ENCODE data around the gene NDUFS2.
A peak's percentile ranks its signal among the peaks of the same experiment; 100 is the strongest.
"Not testable (repeated sequence)": the region's sequence is repeated elsewhere in the genome, so short reads cannot be mapped to it uniquely, and the experiment has no call there.

Gene NDUFS2

DNA sequence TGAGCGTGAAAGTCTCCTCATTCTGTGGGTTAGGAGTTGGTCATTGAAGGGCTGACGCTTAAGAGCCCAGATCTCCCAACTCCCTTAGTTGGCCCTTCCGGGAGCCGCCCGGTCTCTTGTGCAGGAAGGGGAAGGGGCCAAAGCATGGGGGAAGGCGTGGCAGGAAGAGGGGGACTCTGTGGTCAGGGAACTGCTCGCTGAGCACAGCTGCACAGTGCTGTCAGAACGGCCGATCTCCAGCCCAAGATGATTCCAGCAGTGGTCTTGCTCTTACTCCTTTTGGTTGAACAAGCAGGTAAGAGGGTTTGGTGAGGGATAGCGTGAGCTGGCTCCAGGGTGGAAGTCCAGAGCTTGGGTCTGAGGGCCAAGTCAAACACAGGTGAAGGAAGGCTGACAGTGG is 12.9 kb downstream of the NDUFS2 start, which contains the start of gene FCER1G:
TSS of gene FCER1G (plus strand) at position 220 of the 400 bp plus-strand sequence. CDS start at position 247, 27 bp downstream.
- peak within 1 kb of the TSS; percentile 24 for H3K9ac ChIP-seq (ENCODE audit: low read length)
- H3K36me3 ChIP-seq (ENCODE audit: control insufficient read depth, insufficient read depth, low read length, severe bottlenecking), result peaks cover 52% of the 10 kb centered on the region
- no peak for DNase-seq (ENCODE audit: low read depth)
- no peaks in the 10 kb centered on the region for H3K9me3 ChIP-seq (ENCODE audit: control insufficient read depth, low read length)
- no peaks in the 10 kb centered on the region for H3K27me3 ChIP-seq (replicated peaks; ENCODE audit: control insufficient read depth, insufficient read depth, low read length)
- H3K4me3 ChIP-seq (ENCODE audit: low read length), result no peak within 1 kb of the TSS
- H3K4me1 ChIP-seq (ENCODE audit: control insufficient read depth, insufficient read depth, low read length), result peaks cover 37% of the 10 kb centered on the region

GRCh38 chr1:161216945-161217712 is 15.0 kb downstream of the NDUFS2 start:
- Histone ChIP-seq H3K4me3 (ENCODE audit: low read length) (peak overlapping the region; percentile 42), H3K9ac (ENCODE audit: low read length) (peak overlapping the region; percentile 88), H3K9me3 (ENCODE audit: control insufficient read depth, low read length) (no peaks in the 10 kb centered on the region), H3K4me1 (ENCODE audit: control insufficient read depth, insufficient read depth, low read length) (peaks cover 40% of the 10 kb centered on the region), H3K36me3 (ENCODE audit: control insufficient read depth, insufficient read depth, low read length, severe bottlenecking) (peaks cover 32% of the 10 kb centered on the region), H3K27me3 (replicated peaks; ENCODE audit: control insufficient read depth, insufficient read depth, low read length) (no peaks in the 10 kb centered on the region)
- peak; percentile 50 for DNase-seq (ENCODE audit: low read depth)

DNA sequence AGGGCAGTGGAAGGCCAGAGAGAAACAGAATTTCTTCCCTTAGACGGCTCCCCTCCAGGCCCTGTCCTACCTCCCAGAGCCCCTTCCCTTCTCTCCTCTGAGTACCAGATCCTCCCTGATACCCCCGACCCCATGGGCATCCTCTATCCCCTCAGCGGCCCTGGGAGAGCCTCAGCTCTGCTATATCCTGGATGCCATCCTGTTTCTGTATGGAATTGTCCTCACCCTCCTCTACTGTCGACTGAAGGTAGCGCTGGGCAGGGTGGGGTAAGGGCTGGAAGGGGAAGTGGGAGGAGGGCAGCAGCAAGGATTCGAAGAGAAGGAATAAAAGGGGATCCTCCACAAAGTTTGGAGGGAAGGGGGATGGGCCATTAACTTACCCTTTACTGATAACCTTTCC is 15.7 kb downstream of the NDUFS2 start:
- Histone ChIP-seq H3K9ac (ENCODE audit: low read length) (peak overlapping the region; percentile 88), H3K9me3 (ENCODE audit: control insufficient read depth, low read length) (no peaks in the 10 kb centered on the region), H3K27me3 (replicated peaks; ENCODE audit: control insufficient read depth, insufficient read depth, low read length) (no peaks in the 10 kb centered on the region), H3K4me3 (ENCODE audit: low read length) (no peak overlapping the region), H3K4me1 (ENCODE audit: control insufficient read depth, insufficient read depth, low read length) (peaks cover 44% of the 10 kb centered on the region), H3K36me3 (ENCODE audit: control insufficient read depth, insufficient read depth, low read length, severe bottlenecking) (peaks cover 24% of the 10 kb centered on the region)
- no peak for DNase-seq (ENCODE audit: low read depth)

DNA sequence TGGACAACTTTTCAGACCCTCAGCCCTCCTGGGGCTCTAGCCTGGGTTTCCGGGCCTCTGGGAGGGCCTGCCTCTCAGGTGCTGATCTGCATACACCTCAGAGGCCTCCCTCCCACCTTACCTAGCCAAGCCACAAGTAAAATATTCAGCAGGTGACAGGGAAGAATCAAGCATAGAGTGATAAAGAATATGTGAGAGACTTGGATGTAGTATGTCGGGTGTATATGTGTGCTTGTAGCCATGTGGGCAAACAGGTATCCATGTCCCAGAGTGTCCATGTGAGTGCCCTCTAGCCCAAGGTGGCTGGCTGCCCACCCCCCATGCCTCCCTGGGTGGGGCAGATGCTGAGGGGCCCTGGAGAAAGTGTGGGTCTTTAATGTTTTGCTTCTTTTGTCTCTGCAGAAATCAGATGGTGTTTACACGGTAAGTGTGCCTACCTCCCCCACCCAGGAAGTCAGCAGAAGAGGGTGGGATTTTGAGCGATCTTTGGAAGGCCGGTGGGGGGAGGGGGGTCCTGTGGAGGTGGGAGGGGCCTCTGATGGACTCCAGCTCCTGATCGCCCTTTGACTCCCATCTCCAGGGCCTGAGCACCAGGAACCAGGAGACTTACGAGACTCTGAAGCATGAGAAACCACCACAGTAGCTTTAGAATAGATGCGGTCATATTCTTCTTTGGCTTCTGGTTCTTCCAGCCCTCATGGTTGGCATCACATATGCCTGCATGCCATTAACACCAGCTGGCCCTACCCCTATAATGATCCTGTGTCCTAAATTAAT is 16.3 kb downstream of the NDUFS2 start:
- Histone ChIP-seq H3K27me3 (replicated peaks; ENCODE audit: control insufficient read depth, insufficient read depth, low read length) (no peaks in the 10 kb centered on the region), H3K4me1 (ENCODE audit: control insufficient read depth, insufficient read depth, low read length) (peaks cover 44% of the 10 kb centered on the region), H3K9me3 (ENCODE audit: control insufficient read depth, low read length) (no peaks in the 10 kb centered on the region)

GRCh38 chr1:161219078-161219892 is 17.1 kb downstream of the NDUFS2 start:
- Histone ChIP-seq H3K9me3 (ENCODE audit: control insufficient read depth, low read length) (no peaks in the 10 kb centered on the region), H3K4me1 (ENCODE audit: control insufficient read depth, insufficient read depth, low read length) (peaks cover 44% of the 10 kb centered on the region), H3K27me3 (replicated peaks; ENCODE audit: control insufficient read depth, insufficient read depth, low read length) (no peaks in the 10 kb centered on the region), H3K36me3 (ENCODE audit: control insufficient read depth, insufficient read depth, low read length, severe bottlenecking) (peaks cover 10% of the 10 kb centered on the region), H3K4me3 (ENCODE audit: low read length) (no peak overlapping the region), H3K9ac (ENCODE audit: low read length) (no peak overlapping the region)
- no peak for DNase-seq (ENCODE audit: low read depth)

More for the DNA sequence above, 16.3 kb downstream of the NDUFS2 start:
- H3K36me3 ChIP-seq (ENCODE audit: control insufficient read depth, insufficient read depth, low read length, severe bottlenecking), result peaks cover 18% of the 10 kb centered on the region
- no peak overlapping the region for H3K9ac ChIP-seq (ENCODE audit: low read length)
- DNase-seq (ENCODE audit: low read depth), result no peak
- H3K4me3 ChIP-seq (ENCODE audit: low read length), result no peak overlapping the region

DNA sequence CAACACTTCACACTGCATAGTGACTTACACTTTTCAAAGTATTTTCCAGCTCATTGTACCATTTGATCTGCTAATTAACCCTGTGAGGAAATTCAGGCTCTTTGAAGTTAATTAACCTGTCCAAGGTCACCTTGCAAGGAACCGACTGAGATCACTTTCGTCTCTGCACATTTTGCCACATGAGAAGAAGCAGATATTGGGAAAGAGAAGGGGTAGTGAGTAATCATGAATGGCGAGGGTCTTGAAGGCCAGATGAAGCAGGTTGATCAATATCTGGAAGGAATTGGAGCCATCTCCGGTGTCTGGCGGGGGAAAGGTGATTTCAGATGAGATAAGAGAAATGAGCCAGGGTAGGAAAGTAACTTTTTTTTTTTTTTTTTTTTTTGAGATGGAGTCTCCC is 17.8 kb downstream of the NDUFS2 start:
- no peak for DNase-seq (ENCODE audit: low read depth)
- H3K36me3 ChIP-seq (ENCODE audit: control insufficient read depth, insufficient read depth, low read length, severe bottlenecking), result peaks cover 5% of the 10 kb centered on the region
- no peaks in the 10 kb centered on the region for H3K27me3 ChIP-seq (replicated peaks; ENCODE audit: control insufficient read depth, insufficient read depth, low read length)
- H3K4me1 ChIP-seq (ENCODE audit: control insufficient read depth, insufficient read depth, low read length), result peaks cover 44% of the 10 kb centered on the region
- no peak overlapping the region for H3K9ac ChIP-seq (ENCODE audit: low read length)
- H3K4me3 ChIP-seq (ENCODE audit: low read length), result no peak overlapping the region
- no peaks in the 10 kb centered on the region for H3K9me3 ChIP-seq (ENCODE audit: control insufficient read depth, low read length)

DNA sequence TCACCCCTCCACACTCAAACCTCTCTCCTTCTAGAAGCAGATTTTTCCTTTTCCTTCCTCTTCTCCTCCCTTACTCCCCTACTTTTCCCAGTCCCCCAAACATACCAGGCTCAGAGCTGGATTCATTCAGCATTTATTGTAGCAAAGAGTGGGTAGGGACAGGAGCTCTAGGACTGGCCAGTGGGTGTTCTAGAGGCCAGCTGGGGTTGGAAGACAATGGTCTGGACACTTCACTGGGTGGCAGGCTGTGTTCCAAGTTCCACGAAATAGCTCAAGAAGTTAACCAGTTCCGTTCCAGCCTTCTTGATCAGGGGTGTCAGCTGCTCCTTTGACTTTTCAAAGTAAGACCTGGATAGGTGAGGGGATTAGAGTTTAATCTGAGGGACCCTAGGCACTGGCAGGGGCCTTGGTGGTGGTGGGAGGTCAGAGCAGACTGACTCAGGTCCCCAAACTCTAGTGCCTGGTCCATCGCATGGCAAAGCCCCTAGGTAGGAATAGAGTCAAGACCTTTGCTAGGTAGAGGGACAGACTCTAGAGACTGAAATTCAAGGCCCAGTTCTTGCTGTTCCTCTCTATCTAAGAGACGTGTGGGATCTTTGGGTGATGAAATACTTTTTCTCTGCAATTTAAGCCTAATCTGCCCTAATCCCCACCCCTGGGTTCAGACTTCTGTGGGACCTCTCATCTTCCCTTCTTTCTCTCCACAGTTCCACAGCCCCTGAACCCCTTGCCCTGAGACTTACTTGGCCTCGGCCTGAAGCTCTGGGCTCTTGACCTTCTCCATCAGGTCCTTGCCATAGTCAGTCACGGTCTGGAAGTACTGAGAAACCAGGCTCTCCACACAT is 20.2 kb downstream of the NDUFS2 start:
- no peaks in the 10 kb centered on the region for H3K9me3 ChIP-seq (ENCODE audit: control insufficient read depth, low read length)
- peaks cover 36% of the 10 kb centered on the region for H3K4me1 ChIP-seq (ENCODE audit: control insufficient read depth, insufficient read depth, low read length)
- no peak overlapping the region for H3K9ac ChIP-seq (ENCODE audit: low read length)
- no peaks in the 10 kb centered on the region for H3K27me3 ChIP-seq (replicated peaks; ENCODE audit: control insufficient read depth, insufficient read depth, low read length)
- H3K4me3 ChIP-seq (ENCODE audit: low read length), result no peak overlapping the region
- H3K36me3 ChIP-seq (ENCODE audit: control insufficient read depth, insufficient read depth, low read length, severe bottlenecking), result no peaks in the 10 kb centered on the region
- no peak for DNase-seq (ENCODE audit: low read depth)

DNA sequence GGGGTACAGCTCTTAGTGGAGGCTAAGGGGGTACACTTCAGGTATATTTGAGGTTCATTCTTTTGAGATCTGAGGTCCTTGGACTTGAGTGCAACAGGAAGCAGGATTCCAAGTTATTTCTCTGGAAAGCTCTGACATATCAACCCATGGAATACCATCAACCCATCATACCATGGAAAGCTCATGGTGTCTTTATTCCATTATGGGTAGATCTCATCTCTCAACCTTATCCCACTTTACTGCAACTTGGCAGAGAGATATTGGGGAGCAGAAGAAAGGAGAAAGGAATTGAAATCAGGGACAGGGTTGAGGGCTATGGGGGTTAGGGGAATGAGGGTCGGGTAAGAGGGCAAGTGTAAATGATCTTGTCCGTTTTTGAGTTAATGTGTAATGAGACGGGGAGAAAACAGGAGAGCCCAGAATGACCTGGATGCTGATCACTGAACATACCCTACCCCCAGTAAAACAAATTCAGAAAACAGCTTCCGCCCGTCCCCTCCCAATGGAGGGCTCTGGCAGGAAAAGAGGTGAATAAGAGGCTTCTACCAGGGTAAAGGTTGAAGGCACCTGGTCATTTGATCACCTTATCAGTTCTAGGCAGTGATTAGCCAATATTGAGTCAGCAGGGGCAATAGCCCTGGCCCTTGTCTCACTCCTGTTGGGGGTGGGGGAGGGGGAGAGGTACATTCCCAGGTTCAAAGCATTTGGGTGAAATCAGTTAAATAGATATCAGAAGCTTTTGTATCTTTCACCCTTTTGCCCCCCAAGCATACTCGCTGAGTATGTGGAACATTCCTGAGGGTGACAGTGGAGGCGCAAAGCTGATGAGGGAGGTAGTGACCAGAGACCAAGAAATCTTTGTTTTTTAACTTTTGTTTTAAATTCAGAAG is 21.9 kb downstream of the NDUFS2 start:
- Histone ChIP-seq H3K4me1 (ENCODE audit: control insufficient read depth, insufficient read depth, low read length) (peaks cover 25% of the 10 kb centered on the region), H3K4me3 (ENCODE audit: low read length) (no peak overlapping the region)

DNA sequence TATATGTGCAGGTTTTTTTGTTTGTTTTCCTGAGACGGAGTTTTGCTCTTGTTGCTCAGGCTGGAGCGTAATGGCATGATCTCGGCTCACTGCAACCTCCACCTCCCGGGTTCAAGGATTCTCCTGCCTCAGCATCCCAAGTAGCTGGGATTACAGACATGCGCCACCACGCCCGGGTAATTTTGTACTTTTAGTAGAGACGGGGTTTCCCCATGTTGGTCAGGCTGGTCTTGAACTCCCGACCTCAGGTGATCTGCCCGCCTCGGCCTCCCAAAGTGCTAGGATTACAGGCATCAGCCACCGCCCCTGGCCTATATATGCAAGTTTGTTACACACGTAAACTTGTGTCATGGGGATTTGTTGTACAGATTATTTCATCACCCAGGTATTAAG is 22.5 kb downstream of the NDUFS2 start:
- H3K9me3 ChIP-seq (ENCODE audit: control insufficient read depth, low read length), result not testable (repeated sequence)

More for the DNA sequence above, 21.9 kb downstream of the NDUFS2 start:
- no peak overlapping the region for H3K9ac ChIP-seq (ENCODE audit: low read length)
- no peaks in the 10 kb centered on the region for H3K9me3 ChIP-seq (ENCODE audit: control insufficient read depth, low read length)
- H3K36me3 ChIP-seq (ENCODE audit: control insufficient read depth, insufficient read depth, low read length, severe bottlenecking), result peaks cover 12% of the 10 kb centered on the region
- no peak for DNase-seq (ENCODE audit: low read depth)
- no peaks in the 10 kb centered on the region for H3K27me3 ChIP-seq (replicated peaks; ENCODE audit: control insufficient read depth, insufficient read depth, low read length)

GRCh38 chr1:161225178-161225533 is 23.0 kb downstream of the NDUFS2 start:
- Histone ChIP-seq H3K27me3 (replicated peaks; ENCODE audit: control insufficient read depth, insufficient read depth, low read length) (no peaks in the 10 kb centered on the region), H3K9me3 (ENCODE audit: control insufficient read depth, low read length) (no peaks in the 10 kb centered on the region), H3K36me3 (ENCODE audit: control insufficient read depth, insufficient read depth, low read length, severe bottlenecking) (peaks cover 23% of the 10 kb centered on the region), H3K9ac (ENCODE audit: low read length) (peak overlapping the region; percentile 54), H3K4me3 (ENCODE audit: low read length) (peak overlapping the region; percentile 4), H3K4me1 (ENCODE audit: control insufficient read depth, insufficient read depth, low read length) (peaks cover 21% of the 10 kb centered on the region)
- no peak for DNase-seq (ENCODE audit: low read depth)

More for the DNA sequence above, 22.5 kb downstream of the NDUFS2 start:
- H3K4me1 ChIP-seq (ENCODE audit: control insufficient read depth, insufficient read depth, low read length), result peaks cover 21% of the 10 kb centered on the region
- DNase-seq (ENCODE audit: low read depth); H3K27me3 ChIP-seq (replicated peaks; ENCODE audit: control insufficient read depth, insufficient read depth, low read length); H3K4me3 ChIP-seq (ENCODE audit: low read length); H3K9ac ChIP-seq (ENCODE audit: low read length): not testable (repeated sequence)
- H3K36me3 ChIP-seq (ENCODE audit: control insufficient read depth, insufficient read depth, low read length, severe bottlenecking), result peaks cover 19% of the 10 kb centered on the region
